Epithelial cell of esophagus (primary cell): ENCODE measurements around the gene MEF2A.

Experiments
- DNase-seq: peaks from one replicate; pipeline ENCODE4 v3.0.0; 2010; ENCODE audit warnings: low read depth
- H3K4me3 ChIP-seq: 2 replicates; pipeline ENCODE4 v1.5.1; 2011; ENCODE audit warnings: mild to moderate bottlenecking, low read length, control low read depth
- TF ChIP-seq, protein P1 (sequence below): IDR thresholded peaks from 2 replicates; pipeline ENCODE4 v1.5.1; 2011; ENCODE audit warnings: low read depth, mild to moderate bottlenecking, low read length, control low read depth, inconsistent platforms; ENCODE audit not compliant: insufficient read depth; ENCODE audit errors: missing control alignments

MEF2A gene

DNA sequence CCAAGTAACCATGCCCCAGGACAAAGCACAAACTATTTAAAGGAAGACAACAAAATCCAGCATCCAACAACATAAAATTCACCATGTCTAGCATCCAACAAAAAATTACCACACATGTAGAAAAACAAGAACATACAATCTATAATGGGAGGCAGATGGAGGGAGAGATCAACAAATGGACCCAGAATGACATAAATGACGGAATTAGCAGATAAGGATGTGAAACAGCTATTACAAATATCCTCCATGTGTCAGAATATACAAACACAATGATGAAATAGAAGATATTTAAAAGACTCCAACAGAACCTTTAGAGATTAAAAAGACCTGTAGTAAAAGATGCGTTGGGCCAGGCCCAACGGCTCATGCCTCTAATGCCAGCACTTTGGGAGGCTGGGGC, 156.6 kb downstream of the MEF2A start:
- no peak for DNase-seq
- no peak overlapping the region for H3K4me3 ChIP-seq
- TF ChIP-seq, protein P1, sequence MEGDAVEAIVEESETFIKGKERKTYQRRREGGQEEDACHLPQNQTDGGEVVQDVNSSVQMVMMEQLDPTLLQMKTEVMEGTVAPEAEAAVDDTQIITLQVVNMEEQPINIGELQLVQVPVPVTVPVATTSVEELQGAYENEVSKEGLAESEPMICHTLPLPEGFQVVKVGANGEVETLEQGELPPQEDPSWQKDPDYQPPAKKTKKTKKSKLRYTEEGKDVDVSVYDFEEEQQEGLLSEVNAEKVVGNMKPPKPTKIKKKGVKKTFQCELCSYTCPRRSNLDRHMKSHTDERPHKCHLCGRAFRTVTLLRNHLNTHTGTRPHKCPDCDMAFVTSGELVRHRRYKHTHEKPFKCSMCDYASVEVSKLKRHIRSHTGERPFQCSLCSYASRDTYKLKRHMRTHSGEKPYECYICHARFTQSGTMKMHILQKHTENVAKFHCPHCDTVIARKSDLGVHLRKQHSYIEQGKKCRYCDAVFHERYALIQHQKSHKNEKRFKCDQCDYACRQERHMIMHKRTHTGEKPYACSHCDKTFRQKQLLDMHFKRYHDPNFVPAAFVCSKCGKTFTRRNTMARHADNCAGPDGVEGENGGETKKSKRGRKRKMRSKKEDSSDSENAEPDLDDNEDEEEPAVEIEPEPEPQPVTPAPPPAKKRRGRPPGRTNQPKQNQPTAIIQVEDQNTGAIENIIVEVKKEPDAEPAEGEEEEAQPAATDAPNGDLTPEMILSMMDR: no peak

DNA sequence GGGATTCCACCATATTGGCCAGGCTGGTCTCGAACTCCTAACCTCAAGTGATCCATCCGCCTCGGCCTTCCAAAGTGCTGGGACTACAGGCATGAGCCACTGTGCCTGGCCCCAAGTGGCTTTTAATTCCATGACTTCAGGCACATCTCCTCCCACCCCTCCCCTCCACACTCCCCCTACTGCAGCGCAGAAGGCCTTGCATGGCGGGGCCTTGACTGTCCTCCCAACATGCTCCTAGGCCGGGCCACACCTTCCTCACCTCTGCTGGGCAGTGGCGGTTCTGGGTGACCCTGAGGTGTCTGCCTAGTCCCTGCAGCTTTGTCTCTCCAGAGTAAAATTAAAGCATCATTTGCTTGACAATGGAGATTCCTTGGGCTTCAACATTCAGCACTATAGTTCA, 160.5 kb downstream of the MEF2A start:
- TF ChIP-seq, protein P1: no peak
- no peak for DNase-seq
- H3K4me3 ChIP-seq: no peak overlapping the region

- TF ChIP-seq, protein P1: no peak
- no peak for DNase-seq
- H3K4me3 ChIP-seq: no peak overlapping the region
These were observed 161.5 kb downstream of the MEF2A start for GRCh38 chr15:99727330-99727729.

DNA sequence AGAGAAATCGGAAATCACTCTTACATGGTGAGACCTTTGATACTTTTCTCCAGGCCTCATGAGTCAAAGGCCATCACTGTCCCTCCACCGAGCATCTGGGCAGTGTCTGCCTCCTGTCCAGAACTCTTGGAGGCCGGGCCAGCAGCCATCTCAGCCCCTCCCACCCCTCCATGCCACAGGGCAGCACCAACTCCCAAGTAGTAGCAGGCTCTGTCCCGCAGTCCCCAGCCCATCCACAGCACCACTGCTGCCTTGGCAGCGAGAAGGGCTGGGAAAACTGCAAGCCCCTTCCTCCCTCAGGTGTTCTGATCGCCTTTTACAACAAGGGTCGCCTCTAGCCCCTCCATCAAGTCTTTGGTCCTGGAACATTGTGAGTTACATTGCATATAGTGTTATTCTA, 161.9 kb downstream of the MEF2A start:
- DNase-seq: no peak
- no peak overlapping the region for H3K4me3 ChIP-seq
- TF ChIP-seq, protein P1: no peak

- TF ChIP-seq, protein P1: no peak
- DNase-seq: no peak
- no peak overlapping the region for H3K4me3 ChIP-seq
These were observed 163.1 kb downstream of the MEF2A start for GRCh38 chr15:99728916-99729315.

DNA sequence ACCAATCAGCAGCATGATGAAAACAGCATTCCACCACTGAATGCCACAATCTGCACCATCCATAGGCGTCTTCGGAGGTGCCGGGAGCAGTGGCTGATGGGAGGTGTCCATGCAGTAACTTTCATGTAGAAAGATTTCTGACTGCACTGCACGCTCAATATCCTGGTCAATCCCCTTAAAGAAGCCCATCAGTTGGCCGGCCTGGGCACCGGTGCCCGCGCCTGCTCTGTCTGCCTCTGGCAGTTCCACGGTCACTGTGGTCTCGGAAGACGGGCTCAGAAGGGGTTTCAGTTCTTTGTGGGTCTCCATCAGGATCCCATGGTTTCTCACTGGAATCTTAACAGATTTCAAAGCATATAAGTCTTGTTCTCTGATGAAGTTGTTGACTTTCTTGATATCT, 163.5 kb downstream of the MEF2A start:
- H3K4me3 ChIP-seq: no peak overlapping the region
- DNase-seq: no peak
- TF ChIP-seq, protein P1: no peak

DNA sequence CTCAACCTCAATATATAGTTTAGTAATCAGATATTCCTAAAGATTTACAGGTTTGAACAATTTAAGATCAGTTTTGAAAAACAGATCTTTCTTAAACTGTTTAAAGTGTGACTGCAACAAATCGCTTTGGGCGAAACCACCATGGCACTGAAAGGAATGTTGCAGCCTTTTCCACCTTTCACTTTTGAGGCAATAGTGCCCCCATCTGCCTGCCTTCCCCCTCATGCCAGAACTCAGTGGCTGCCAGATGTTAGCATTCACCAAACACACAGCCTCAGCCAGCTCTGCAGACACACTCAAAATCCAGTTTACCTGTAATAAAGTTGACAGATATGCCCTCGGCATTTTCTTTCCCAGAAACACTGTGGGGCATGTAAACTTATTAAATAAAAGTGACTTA, 164.1 kb downstream of the MEF2A start:
- peak; percentile 53 for DNase-seq
- H3K4me3 ChIP-seq: no peak overlapping the region
- TF ChIP-seq, protein P1: peak; percentile 41
